ENCODE measurements around the gene HIVEP3.

DNA sequence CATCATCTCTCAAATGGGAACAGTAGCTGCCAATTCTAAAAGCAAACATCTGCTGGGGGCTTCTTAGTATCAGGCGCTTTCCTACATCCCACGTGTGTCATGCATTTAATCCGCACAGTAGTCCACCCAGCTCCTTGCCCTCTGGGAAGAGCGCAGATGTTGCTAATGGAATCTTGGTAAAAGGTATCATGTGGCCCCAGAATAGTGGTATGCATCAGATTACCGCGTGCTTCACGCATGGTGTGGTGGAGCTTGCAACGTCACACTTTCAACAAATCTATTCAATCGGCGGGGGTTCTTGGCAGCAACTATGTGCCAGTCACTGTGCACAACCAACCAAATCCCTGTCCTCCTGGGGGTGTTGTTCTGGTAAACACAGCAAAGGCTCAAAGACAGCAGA lies 141.0 kb downstream of the HIVEP3 start:
- TF ChIP-seq, protein P1, sequence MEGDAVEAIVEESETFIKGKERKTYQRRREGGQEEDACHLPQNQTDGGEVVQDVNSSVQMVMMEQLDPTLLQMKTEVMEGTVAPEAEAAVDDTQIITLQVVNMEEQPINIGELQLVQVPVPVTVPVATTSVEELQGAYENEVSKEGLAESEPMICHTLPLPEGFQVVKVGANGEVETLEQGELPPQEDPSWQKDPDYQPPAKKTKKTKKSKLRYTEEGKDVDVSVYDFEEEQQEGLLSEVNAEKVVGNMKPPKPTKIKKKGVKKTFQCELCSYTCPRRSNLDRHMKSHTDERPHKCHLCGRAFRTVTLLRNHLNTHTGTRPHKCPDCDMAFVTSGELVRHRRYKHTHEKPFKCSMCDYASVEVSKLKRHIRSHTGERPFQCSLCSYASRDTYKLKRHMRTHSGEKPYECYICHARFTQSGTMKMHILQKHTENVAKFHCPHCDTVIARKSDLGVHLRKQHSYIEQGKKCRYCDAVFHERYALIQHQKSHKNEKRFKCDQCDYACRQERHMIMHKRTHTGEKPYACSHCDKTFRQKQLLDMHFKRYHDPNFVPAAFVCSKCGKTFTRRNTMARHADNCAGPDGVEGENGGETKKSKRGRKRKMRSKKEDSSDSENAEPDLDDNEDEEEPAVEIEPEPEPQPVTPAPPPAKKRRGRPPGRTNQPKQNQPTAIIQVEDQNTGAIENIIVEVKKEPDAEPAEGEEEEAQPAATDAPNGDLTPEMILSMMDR (IDR thresholded peaks at IDR 0.05; ENCODE audit: insufficient read depth, low read length): no peak
- TF ChIP-seq POLR2AphosphoS5 (IDR thresholded peaks at IDR 0.05; ENCODE audit: low read depth) (no peak), GABPA (IDR thresholded peaks at IDR 0.05; ENCODE audit: low read depth) (no peak), SPI1 (IDR thresholded peaks at IDR 0.05; ENCODE audit: borderline replicate concordance, low read depth) (no peak)
